Muscle of leg (tissue), 11 donors: ENCODE data around the gene TK2. TPM values are rescaled to one million over a fixed set of nuclear protein-coding genes. Genes with fewer than 3 reads are reported as not detected.
"Not testable (repeated sequence)": the region's sequence is repeated elsewhere in the genome, so short reads cannot be mapped to it uniquely, and the experiment has no call there.

ENCODE experiments used
- DNase-seq: peaks from one replicate; pipeline ENCODE4 v3.0.0; 2013
- H3K27ac ChIP-seq: one replicate; pipeline ENCODE4 v1.5.1; 2013; ENCODE audit warnings: mild to moderate bottlenecking, low read length, control low read depth
- H3K27me3 ChIP-seq: one replicate; pipeline ENCODE4 v1.6.1; 2013; ENCODE audit warnings: low read length; ENCODE audit not compliant: control insufficient read depth, insufficient read depth
- H3K36me3 ChIP-seq: one replicate; pipeline ENCODE4 v1.6.1; 2013; ENCODE audit warnings: low read length; ENCODE audit not compliant: control insufficient read depth, insufficient read depth
- H3K4me1 ChIP-seq: one replicate; pipeline ENCODE4 v1.6.1; 2013; ENCODE audit warnings: low read length; ENCODE audit not compliant: control insufficient read depth, insufficient read depth
- H3K4me3 ChIP-seq: one replicate; pipeline ENCODE4 v1.5.1; 2013; ENCODE audit warnings: low read length, control low read depth
- H3K9me3 ChIP-seq: replicated peaks from 2 replicates; pipeline ENCODE4 v1.6.1; 2013; ENCODE audit warnings: low read depth, low read length; ENCODE audit not compliant: control insufficient read depth
- WGBS: methylation state at CpG from one replicate; pipeline ENCODE4 v1.1.5; 2013; ENCODE audit warnings: missing lambda C conversion rate; ENCODE audit not compliant: insufficient coverage; 5-methylcytosine and 5-hydroxymethylcytosine counted together
- polyA plus RNA-seq, 8 donors: library from polyadenylated mRNA; unstranded; fragments of 120-200 nt; gene quantifications; one replicate each; pipeline versions ENCODE4 v1.2.1 to v1.2.3, GENCODE V29; 2013; ENCODE audit warnings: inconsistent platforms in 1 of 8, low replicate concordance in 1 of 8; ENCODE audit not compliant: insufficient read length in 8 of 8, insufficient read depth in 1 of 8
- total RNA-seq: library from RNA; stranded (reverse); fragments of 120-200 nt; gene quantifications from one replicate; pipeline ENCODE4 v1.2.4, GENCODE V29; 2013

Gene TK2
- total and polyA plus RNA-seq, 9 donors = 13.6 to 18.8 (median 15.0) TPM

DNA sequence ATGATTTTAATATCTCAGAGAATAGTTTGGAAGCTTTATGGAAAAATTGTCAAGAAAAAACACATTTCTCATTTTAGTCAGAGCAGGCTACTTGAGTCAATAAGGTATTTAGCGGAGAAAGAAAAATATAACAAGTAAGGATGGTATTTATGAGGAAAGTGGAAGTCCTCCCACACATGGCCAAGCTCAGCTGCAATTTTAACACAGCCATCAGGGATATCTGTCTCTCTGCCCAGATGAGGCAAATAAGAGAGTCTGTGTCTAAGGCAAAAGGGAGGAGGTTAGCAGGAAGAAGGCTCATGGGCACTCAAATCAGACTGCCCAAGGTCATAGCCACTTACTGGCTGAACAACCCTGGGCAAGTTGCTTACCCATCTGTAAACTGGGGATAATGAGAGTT is 24.2 kb upstream of the TK2 start:
- Histone ChIP-seq H3K9me3 (no peaks in the 10 kb centered on the region), H3K27me3 (peaks cover 13% of the 10 kb centered on the region), H3K4me1 (peaks cover 17% of the 10 kb centered on the region), H3K36me3 (peaks cover 14% of the 10 kb centered on the region), H3K27ac (no peak overlapping the region), H3K4me3 (no peak overlapping the region)
- WGBS = no CpG with 5 or more reads among the region's 1 CpG
- no peak for DNase-seq

DNA sequence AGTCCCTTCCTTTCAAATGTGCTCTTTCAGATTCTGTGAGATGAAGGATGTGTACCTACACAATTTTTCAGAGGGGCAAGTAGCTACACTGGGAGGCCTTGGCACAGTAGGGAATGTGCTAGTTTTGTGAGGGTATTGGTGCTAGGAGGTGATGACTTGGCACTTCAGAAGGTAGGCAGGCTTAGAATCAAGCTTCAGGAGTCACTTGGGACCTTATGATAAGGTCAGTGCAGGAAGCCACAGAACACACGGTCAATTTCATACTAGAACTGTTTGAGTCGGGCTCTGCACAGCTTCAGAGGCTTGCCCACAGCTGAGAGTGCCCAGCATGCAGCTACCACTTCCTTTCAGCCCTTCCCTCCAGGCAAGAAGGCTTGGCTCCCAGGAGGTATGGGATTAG is 22.4 kb upstream of the TK2 start:
- H3K9me3 ChIP-seq = no peaks in the 10 kb centered on the region
- DNase-seq = no peak
- WGBS = no CpG with 5 or more reads among the region's 2 CpGs
- H3K4me3 ChIP-seq = no peak overlapping the region
- H3K27me3 ChIP-seq = no peaks in the 10 kb centered on the region
- no peaks in the 10 kb centered on the region for H3K4me1 ChIP-seq
- H3K27ac ChIP-seq = no peak overlapping the region
- H3K36me3 ChIP-seq = peaks cover 14% of the 10 kb centered on the region

DNA sequence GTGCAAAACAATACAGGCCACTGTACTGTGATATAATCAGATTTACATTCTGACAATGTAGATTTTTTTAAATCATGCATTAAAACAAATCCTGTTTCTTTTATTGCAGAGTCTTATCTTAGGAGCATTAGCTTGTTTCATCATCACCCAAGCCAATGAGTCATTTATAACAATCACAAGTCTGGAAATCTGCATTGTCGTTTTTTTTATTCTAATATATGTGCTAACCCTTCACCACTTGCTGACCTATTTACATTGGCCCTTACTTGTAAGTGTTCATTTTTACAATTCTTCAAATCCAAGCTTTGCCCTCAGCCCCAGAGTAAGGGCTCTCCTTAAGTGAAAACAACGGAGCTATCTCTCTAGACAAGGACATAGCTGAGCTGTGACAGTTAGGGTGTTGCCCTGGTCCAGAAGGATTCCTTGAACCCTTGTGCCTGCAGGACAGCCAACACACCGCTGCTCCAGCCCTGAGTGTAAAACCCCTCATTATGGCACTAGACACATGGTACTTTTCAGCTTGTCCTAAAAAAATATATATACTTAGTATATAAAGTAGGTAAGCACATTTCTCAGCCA is 20.0 kb upstream of the TK2 start:
- no peaks in the 10 kb centered on the region for H3K9me3 ChIP-seq
- no peaks in the 10 kb centered on the region for H3K27me3 ChIP-seq
- no peak overlapping the region for H3K4me3 ChIP-seq
- peaks cover 31% of the 10 kb centered on the region for H3K36me3 ChIP-seq
- no peak for DNase-seq
- WGBS = no CpG with 5 or more reads among the region's 3 CpGs
- no peaks in the 10 kb centered on the region for H3K4me1 ChIP-seq
- H3K27ac ChIP-seq = no peak overlapping the region

DNA sequence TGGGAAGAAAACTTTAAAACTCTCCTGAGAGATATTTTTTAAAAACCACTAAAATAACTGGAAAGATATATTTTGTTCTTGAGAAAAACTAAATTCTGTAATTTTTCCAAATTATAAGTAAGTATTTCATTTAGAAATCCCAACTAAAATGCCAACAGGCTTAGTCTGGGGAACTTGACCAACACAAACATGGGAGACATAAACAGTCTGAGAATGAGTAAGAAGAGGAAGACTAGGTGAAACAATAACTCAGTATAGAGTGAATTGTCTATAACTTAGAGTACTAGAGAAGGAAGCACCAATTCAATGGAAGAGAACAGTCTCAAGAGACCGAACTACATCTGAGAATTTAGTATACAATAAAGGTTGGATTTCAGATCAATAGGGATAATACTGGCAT is 19.2 kb upstream of the TK2 start:
- Histone ChIP-seq H3K9me3 (no peaks in the 10 kb centered on the region), H3K27ac (no peak overlapping the region), H3K27me3 (no peaks in the 10 kb centered on the region), H3K36me3 (peaks cover 34% of the 10 kb centered on the region), H3K4me3 (no peak overlapping the region), H3K4me1 (no peaks in the 10 kb centered on the region)
- WGBS = no CpG with 5 or more reads among the region's 1 CpG
- no peak for DNase-seq

DNA sequence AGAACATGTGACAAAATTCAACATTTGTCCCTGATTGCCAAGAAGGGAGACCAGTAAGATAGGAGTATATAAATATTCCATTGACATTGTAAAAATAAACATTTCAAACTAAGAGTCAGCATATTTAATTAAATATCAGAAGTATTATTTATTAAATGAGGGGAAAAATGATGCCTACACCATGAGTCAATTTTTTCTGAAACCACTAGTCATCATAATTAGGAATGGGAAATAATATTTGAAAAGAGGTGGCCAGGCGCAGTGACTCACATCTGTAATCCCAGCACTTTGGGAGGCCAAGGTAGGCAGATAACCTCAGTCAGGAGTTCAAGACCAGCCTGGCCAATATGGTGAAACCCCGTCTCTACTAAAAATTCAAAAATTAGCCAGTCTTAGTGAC is 18.4 kb upstream of the TK2 start:
- DNase-seq = no peak
- WGBS = 100% methylated on average over 1 of the region's 2 CpGs

DNA sequence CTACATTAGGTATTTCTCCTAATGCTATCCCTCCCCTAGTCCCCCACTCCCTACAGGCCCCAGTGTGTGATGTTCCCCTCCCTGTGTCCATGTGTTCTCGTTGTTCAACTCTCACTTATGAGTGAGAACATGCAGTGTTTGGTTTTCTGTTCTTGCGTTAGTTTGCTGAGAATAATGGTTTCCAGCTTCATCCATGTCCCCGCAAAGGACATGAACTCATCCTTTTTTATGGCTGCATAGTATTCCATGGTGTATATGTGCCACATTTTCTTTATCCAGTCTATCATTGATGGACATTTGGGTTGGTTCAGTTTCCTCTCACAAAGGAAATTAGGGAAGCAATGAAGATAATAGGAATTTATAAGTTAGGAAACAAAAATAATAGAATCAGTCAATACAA is 17.3 kb upstream of the TK2 start:
- not testable (repeated sequence) for H3K27ac ChIP-seq, H3K9me3 ChIP-seq, H3K4me3 ChIP-seq, H3K27me3 ChIP-seq, DNase-seq, H3K4me1 ChIP-seq
- H3K36me3 ChIP-seq = peaks cover 34% of the 10 kb centered on the region
- no CpG with 5 or more reads among the region's 3 CpGs for WGBS

More for the DNA sequence above, 18.4 kb upstream of the TK2 start:
- no peak overlapping the region for H3K4me3 ChIP-seq
- no peaks in the 10 kb centered on the region for H3K9me3 ChIP-seq
- no peaks in the 10 kb centered on the region for H3K4me1 ChIP-seq
- no peak overlapping the region for H3K27ac ChIP-seq
- no peaks in the 10 kb centered on the region for H3K27me3 ChIP-seq
- peaks cover 34% of the 10 kb centered on the region for H3K36me3 ChIP-seq

DNA sequence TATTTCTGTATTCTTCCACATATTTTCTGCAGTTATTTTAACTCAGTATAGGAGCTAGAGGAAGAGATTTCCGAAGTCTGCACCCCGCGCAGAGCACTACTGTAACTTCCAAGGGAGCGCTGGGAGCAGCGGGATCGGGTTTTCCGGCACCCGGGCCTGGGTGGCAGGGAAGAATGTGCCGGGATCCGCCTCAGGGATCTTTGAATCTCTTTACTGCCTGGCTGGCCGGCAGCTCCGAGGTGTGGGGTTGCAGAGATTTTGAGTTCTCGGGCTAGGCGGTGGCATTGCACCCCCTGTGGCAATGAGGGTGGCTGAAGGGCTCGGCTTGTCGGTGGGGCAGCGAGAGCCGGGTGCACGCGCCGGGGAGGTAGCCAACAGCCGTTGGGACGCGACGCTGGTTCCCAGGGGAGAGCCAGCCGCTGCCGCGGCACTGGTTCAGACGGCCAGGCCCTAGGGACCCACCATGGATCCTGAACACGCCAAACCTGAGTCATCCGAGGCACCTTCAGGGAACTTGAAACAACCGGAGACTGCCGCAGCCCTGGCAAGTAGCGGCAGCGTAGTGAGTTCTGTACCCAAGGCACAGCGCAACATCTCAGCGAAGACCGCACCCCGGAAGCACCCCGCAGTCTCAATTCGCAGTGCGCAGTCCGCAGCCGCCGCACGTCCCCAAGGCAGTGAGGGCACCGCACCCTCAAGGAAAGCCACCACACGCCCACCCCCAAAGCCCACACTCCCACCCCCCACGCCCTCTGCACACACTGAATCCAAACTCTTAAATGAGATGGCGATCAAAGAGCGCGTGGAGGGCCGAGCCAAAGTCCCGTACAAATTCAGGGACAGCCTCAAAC is 16.4 kb upstream of the TK2 start, which contains the start of gene CMTM1:
CMTM1 (plus strand) TSS at position 389 of the 851 bp plus-strand sequence; CDS start at position 464, 75 bp downstream.
- Histone ChIP-seq H3K36me3 (peaks cover 33% of the 10 kb centered on the region), H3K27me3 (no peaks in the 10 kb centered on the region)
- WGBS = 80% methylated on average over 48 of the region's 54 CpGs

DNA sequence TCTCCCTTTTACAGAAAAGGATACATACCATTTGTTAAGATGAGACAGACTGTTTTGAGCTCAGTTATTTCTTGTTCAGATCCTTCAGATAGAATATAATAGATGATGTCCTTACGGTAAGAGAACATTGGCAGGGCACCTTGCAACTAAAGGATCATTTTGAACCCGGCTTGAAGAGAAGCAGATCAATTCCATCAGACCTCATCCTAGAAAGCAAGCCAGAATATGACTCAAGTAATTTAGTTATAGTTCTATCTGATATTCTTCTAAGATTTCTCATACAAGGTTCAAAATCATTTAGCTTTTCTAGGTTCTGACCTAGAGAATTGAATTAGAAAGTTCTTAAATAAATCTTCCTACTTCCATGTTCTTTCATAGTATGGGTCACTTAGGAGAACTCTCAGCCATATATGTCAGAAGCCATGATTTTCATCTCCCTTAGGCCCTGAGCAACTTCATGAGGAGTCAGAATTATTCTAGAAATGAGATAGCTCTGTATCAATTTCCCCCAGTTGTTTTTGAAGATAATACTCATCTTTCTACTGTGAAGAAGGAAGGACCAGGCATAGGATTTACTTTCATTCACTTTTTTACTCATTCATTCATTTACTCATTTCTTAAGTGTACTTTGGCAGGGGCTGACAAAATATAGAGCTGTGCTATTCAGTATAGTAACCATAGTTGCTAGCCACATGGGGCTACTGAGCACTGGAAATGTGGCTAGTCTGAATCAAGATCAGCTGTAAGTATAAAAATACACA is 13.8 kb upstream of the TK2 start:
- H3K27me3 ChIP-seq = no peaks in the 10 kb centered on the region
- no peaks in the 10 kb centered on the region for H3K9me3 ChIP-seq
- no peak overlapping the region for H3K4me3 ChIP-seq
- H3K36me3 ChIP-seq = peaks cover 42% of the 10 kb centered on the region
- no peak overlapping the region for H3K27ac ChIP-seq
- no peak for DNase-seq
- no peaks in the 10 kb centered on the region for H3K4me1 ChIP-seq
- WGBS = no CpG with 5 or more reads among the region's 2 CpGs

More for the DNA sequence above, 16.4 kb upstream of the TK2 start, which contains the start of gene CMTM1:
- H3K27ac ChIP-seq = no peak within 1 kb of the TSS
- H3K4me1 ChIP-seq = no peaks in the 10 kb centered on the region
- DNase-seq = no peak
- no peaks in the 10 kb centered on the region for H3K9me3 ChIP-seq
- no peak within 1 kb of the TSS for H3K4me3 ChIP-seq

DNA sequence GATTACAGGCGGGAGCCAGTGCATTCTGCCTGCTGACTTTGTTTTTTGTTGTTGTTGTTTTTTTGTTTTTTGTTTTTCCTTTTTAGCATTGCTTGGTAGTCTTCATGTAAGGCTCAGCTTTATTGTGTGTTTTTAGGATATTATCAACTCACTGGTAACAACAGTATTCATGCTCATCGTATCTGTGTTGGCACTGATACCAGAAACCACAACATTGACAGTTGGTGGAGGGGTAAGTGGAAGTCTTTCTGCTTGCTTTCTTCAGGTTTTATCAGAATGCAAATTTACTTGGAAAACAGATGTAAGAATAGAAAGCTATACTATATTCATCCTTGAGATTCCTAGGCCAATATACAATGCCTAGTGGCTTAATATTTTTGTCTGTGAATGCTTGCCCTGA is 13.1 kb upstream of the TK2 start:
- no peak for DNase-seq
- Histone ChIP-seq H3K27me3 (no peaks in the 10 kb centered on the region), H3K4me3 (no peak overlapping the region), H3K36me3 (peaks cover 47% of the 10 kb centered on the region), H3K27ac (no peak overlapping the region), H3K4me1 (no peaks in the 10 kb centered on the region), H3K9me3 (no peaks in the 10 kb centered on the region)
- no CpG with 5 or more reads among the region's 2 CpGs for WGBS

DNA sequence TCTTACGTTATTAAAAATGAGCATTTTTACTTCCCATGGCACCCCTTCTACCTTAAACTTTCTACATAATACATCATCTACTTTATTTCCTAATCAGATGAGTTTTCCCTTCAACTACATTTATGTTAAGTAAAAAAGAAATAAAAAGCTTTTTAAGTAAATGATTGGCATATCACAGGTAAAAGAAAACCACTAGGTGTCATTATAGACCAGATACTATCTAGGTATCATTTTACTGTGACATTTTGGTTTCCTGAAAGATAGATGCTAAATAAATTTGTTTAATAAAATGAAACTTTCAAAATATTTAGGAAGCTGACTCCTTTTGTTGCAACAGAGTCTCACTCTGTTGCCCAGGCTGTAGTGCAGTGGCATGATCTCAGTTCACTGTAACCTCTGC is 12.5 kb upstream of the TK2 start:
- DNase-seq = no peak
- Histone ChIP-seq H3K27me3 (no peaks in the 10 kb centered on the region), H3K36me3 (peaks cover 47% of the 10 kb centered on the region), H3K9me3 (no peaks in the 10 kb centered on the region), H3K27ac (no peak overlapping the region), H3K4me1 (no peaks in the 10 kb centered on the region), H3K4me3 (no peak overlapping the region)
- WGBS = no CpG with 5 or more reads among the region's 1 CpG
